OCI-LY1 (cell line): ENCODE results near the gene GCM1.

Experiments used
- H2AFZ ChIP-seq: fragments of 200-600 bp; sonication (generic), shearing (Covaris generic); 2 replicates; pipeline ENCODE4 v1.6.0; 2014; ENCODE audit warnings: antibody characterized with exemption, mild to moderate bottlenecking, low read length
- H3F3A ChIP-seq: fragments of 200-600 bp; sonication (generic), shearing (Covaris generic); 2 replicates; pipeline ENCODE4 v1.6.0; 2014; ENCODE audit warnings: mild to moderate bottlenecking, antibody characterized with exemption, low read length, moderate library complexity; ENCODE audit not compliant: insufficient read depth
- H3K27ac ChIP-seq: fragments of 200-600 bp; sonication (generic); 2 replicates; pipeline ENCODE4 v1.5.1; 2014; ENCODE audit warnings: low read length, mixed run types, mild to moderate bottlenecking, low read depth; ENCODE audit not compliant: poor library complexity, severe bottlenecking
- H3K27me3 ChIP-seq: fragments of 200-600 bp; sonication (generic); 2 replicates; pipeline ENCODE4 v1.6.0; 2014; ENCODE audit warnings: antibody characterized with exemption, mild to moderate bottlenecking, low read length, moderate library complexity; ENCODE audit not compliant: insufficient read depth
- H3K36me3 ChIP-seq: fragments of 200-600 bp; sonication (generic); 2 replicates; pipeline ENCODE4 v1.6.1; 2014; ENCODE audit warnings: mild to moderate bottlenecking, antibody characterized with exemption, low read length, moderate library complexity, mixed read lengths; ENCODE audit not compliant: insufficient read depth
- H3K4me1 ChIP-seq: fragments of 200-600 bp; sonication (generic); 2 replicates; pipeline ENCODE4 v1.5.1; 2014; ENCODE audit warnings: mild to moderate bottlenecking, low read length, moderate library complexity; ENCODE audit not compliant: insufficient read depth, severe bottlenecking
- H3K4me2 ChIP-seq: fragments of 200-600 bp; sonication (generic), shearing (Covaris generic); 2 replicates; pipeline ENCODE4 v1.6.1; 2014; ENCODE audit warnings: low read length
- H3K4me3 ChIP-seq: fragments of 200-600 bp; sonication (generic); 2 replicates; pipeline ENCODE4 v1.5.1; 2014; ENCODE audit warnings: low read length, low read depth, mild to moderate bottlenecking, mixed read lengths; ENCODE audit not compliant: poor library complexity, severe bottlenecking
- H3K79me2 ChIP-seq: fragments of 200-600 bp; shearing (Covaris generic); 2 replicates; pipeline ENCODE4 v1.6.1; 2016; ENCODE audit warnings: mixed run types, low read length, mixed read lengths; ENCODE audit not compliant: insufficient read depth
- H3K9ac ChIP-seq: fragments of 200-600 bp; sonication (generic), shearing (Covaris generic); 2 replicates; pipeline ENCODE4 v1.6.1; 2014; ENCODE audit warnings: mild to moderate bottlenecking, low read length, mixed read lengths
- H3K9me2 ChIP-seq: fragments of 200-600 bp; sonication (generic), shearing (Covaris generic); 2 replicates; pipeline ENCODE4 v1.6.1; 2014; ENCODE audit warnings: low read depth, mild to moderate bottlenecking, low read length, mixed read lengths
- H3K9me3 ChIP-seq: fragments of 200-600 bp; shearing (Covaris generic); 2 replicates; pipeline ENCODE4 v1.6.1; 2014; ENCODE audit warnings: low read length, mixed read lengths
- H4K20me1 ChIP-seq: fragments of 200-600 bp; sonication (generic), shearing (Covaris generic); 2 replicates; pipeline ENCODE4 v1.6.0; 2016; ENCODE audit warnings: mild to moderate bottlenecking, low read length; ENCODE audit not compliant: insufficient read depth
- CTCF ChIP-seq: fragments of 200-600 bp; sonication (generic), shearing (Covaris generic); IDR thresholded peaks from 2 replicates; pipeline ENCODE4 v1.5.1; 2017; ENCODE audit warnings: mild to moderate bottlenecking, antibody characterized with exemption, low read length, moderate library complexity, mixed read lengths
- EZH2 ChIP-seq: fragments of 200-600 bp; sonication (generic), shearing (Covaris generic); IDR thresholded peaks from 2 replicates; pipeline ENCODE4 v1.8.0; 2017; ENCODE audit warnings: borderline replicate concordance, mixed run types, mild to moderate bottlenecking, antibody characterized with exemption, low read length, moderate library complexity, mixed read lengths

GCM1 gene

GRCh38 chr6:53119772-53120409 lies 28.8 kb downstream of the GCM1 start:
- no peaks in the 10 kb centered on the region for H3K27me3 ChIP-seq
- H3K36me3 ChIP-seq: no peaks in the 10 kb centered on the region
- H3K79me2 ChIP-seq: no peaks in the 10 kb centered on the region
- no peaks in the 10 kb centered on the region for H4K20me1 ChIP-seq
- H3K27ac ChIP-seq: no peak overlapping the region
- no peak overlapping the region for H2AFZ ChIP-seq
- TF ChIP-seq EZH2 (no peak), CTCF (no peak)
- H3K4me2 ChIP-seq: no peak overlapping the region
- no peak overlapping the region for H3K4me3 ChIP-seq
- no peaks in the 10 kb centered on the region for H3F3A ChIP-seq
- no peaks in the 10 kb centered on the region for H3K9me3 ChIP-seq
- no peaks in the 10 kb centered on the region for H3K4me1 ChIP-seq
- H3K9me2 ChIP-seq: no peaks in the 10 kb centered on the region
- H3K9ac ChIP-seq: no peak overlapping the region

- no peak overlapping the region for H2AFZ ChIP-seq
- no peak overlapping the region for H3K4me2 ChIP-seq
- no peak overlapping the region for H3K9ac ChIP-seq
- H3K9me2 ChIP-seq: no peaks in the 10 kb centered on the region
- H3K27ac ChIP-seq: no peak overlapping the region
- TF ChIP-seq EZH2: no peak
- no peak for TF ChIP-seq CTCF
- no peaks in the 10 kb centered on the region for H3K79me2 ChIP-seq
- no peaks in the 10 kb centered on the region for H4K20me1 ChIP-seq
- no peak overlapping the region for H3K4me3 ChIP-seq
- H3K27me3 ChIP-seq: no peaks in the 10 kb centered on the region
- H3K4me1 ChIP-seq: no peaks in the 10 kb centered on the region
- no peaks in the 10 kb centered on the region for H3K36me3 ChIP-seq
- H3K9me3 ChIP-seq: no peaks in the 10 kb centered on the region
- H3F3A ChIP-seq: no peaks in the 10 kb centered on the region
These were observed 29.3 kb downstream of the GCM1 start for GRCh38 chr6:53119349-53119748.

GRCh38 chr6:53115741-53116140 lies 32.9 kb downstream of the GCM1 start:
- no peak overlapping the region for H2AFZ ChIP-seq
- no peaks in the 10 kb centered on the region for H3K79me2 ChIP-seq
- no peaks in the 10 kb centered on the region for H4K20me1 ChIP-seq
- H3K9ac ChIP-seq: no peak overlapping the region
- no peaks in the 10 kb centered on the region for H3K9me3 ChIP-seq
- no peaks in the 10 kb centered on the region for H3K36me3 ChIP-seq
- no peaks in the 10 kb centered on the region for H3F3A ChIP-seq
- H3K9me2 ChIP-seq: no peaks in the 10 kb centered on the region
- TF ChIP-seq EZH2: no peak
- no peak for TF ChIP-seq CTCF
- no peaks in the 10 kb centered on the region for H3K4me1 ChIP-seq
- no peak overlapping the region for H3K4me2 ChIP-seq
- no peak overlapping the region for H3K4me3 ChIP-seq
- H3K27me3 ChIP-seq: no peaks in the 10 kb centered on the region
- no peak overlapping the region for H3K27ac ChIP-seq
